BE2C (cell line): ENCODE data around the gene RNF130.
"Not testable (repeated sequence)": the region's sequence is repeated elsewhere in the genome, so short reads cannot be mapped to it uniquely, and the experiment has no call there.

Experiments used
- DNase-seq: peaks from one replicate; pipeline ENCODE4 v3.0.0-alpha.2; 2020
- H3K27me3 ChIP-seq: fragments of 250-450 bp; sonication (Bioruptor Pico); 2 replicates; pipeline ENCODE4 v1.5.1; 2020; ENCODE audit warnings: mild to moderate bottlenecking
- H3K36me3 ChIP-seq: fragments of 250-450 bp; sonication (Bioruptor Pico); 2 replicates; pipeline ENCODE4 v1.5.1; 2020; ENCODE audit warnings: mild to moderate bottlenecking
- H3K4me1 ChIP-seq: fragments of 250-450 bp; sonication (Bioruptor Pico); 2 replicates; pipeline ENCODE4 v1.5.1; 2020
- H3K4me3 ChIP-seq: 2 replicates; pipeline ENCODE4 v1.5.1; 2011; ENCODE audit warnings: low read depth, low read length
- H3K9me3 ChIP-seq: fragments of 250-450 bp; sonication (Bioruptor Pico); 2 replicates; pipeline ENCODE4 v1.5.1; 2020
- CTCF ChIP-seq: IDR thresholded peaks from 2 replicates; pipeline ENCODE4 v1.5.1; 2012; ENCODE audit warnings: mild to moderate bottlenecking, low read depth, low read length

The RNF130 gene

GRCh38 chr5:179960204-179960831 lies 111.2 kb downstream of the RNF130 start:
- Histone ChIP-seq H3K4me3 (no peak overlapping the region), H3K9me3 (no peaks in the 10 kb centered on the region), H3K4me1 (no peaks in the 10 kb centered on the region), H3K27me3 (no peaks in the 10 kb centered on the region), H3K36me3 (no peaks in the 10 kb centered on the region)
- no peak for DNase-seq
- no peak for TF ChIP-seq CTCF

- TF ChIP-seq CTCF, result no peak
- no peak for DNase-seq
- Histone ChIP-seq H3K4me3 (no peak overlapping the region), H3K4me1 (no peaks in the 10 kb centered on the region), H3K27me3 (no peaks in the 10 kb centered on the region), H3K36me3 (no peaks in the 10 kb centered on the region), H3K9me3 (no peaks in the 10 kb centered on the region)
Observed at GRCh38 chr5:179959641-179960040, 111.9 kb downstream of the RNF130 start.

GRCh38 chr5:179959118-179959517 lies 112.4 kb downstream of the RNF130 start:
- H3K36me3 ChIP-seq, H3K4me1 ChIP-seq, DNase-seq: not testable (repeated sequence)

GRCh38 chr5:179955630-179956029 lies 115.9 kb downstream of the RNF130 start:
- no peaks in the 10 kb centered on the region for H3K27me3 ChIP-seq
- no peak for TF ChIP-seq CTCF
- no peak overlapping the region for H3K4me3 ChIP-seq
- no peak for DNase-seq
- no peaks in the 10 kb centered on the region for H3K36me3 ChIP-seq
- no peaks in the 10 kb centered on the region for H3K4me1 ChIP-seq
- H3K9me3 ChIP-seq, result no peaks in the 10 kb centered on the region

More at GRCh38 chr5:179959118-179959517, 112.4 kb downstream of the RNF130 start:
- not testable (repeated sequence) for H3K27me3 ChIP-seq, H3K4me3 ChIP-seq, H3K9me3 ChIP-seq

- no peak for DNase-seq
- H3K4me1 ChIP-seq, result no peaks in the 10 kb centered on the region
- no peak overlapping the region for H3K4me3 ChIP-seq
- no peak for TF ChIP-seq CTCF
- no peaks in the 10 kb centered on the region for H3K27me3 ChIP-seq
- H3K36me3 ChIP-seq, result no peaks in the 10 kb centered on the region
- no peaks in the 10 kb centered on the region for H3K9me3 ChIP-seq
Observed at GRCh38 chr5:179955062-179955461, 116.5 kb downstream of the RNF130 start.

- DNase-seq, result no peak
- Histone ChIP-seq H3K27me3 (no peaks in the 10 kb centered on the region), H3K4me1 (no peaks in the 10 kb centered on the region), H3K4me3 (no peak overlapping the region), H3K9me3 (no peaks in the 10 kb centered on the region), H3K36me3 (no peaks in the 10 kb centered on the region)
- TF ChIP-seq CTCF, result no peak
Observed at GRCh38 chr5:179954434-179954833, 117.1 kb downstream of the RNF130 start.
